HEK293 (cell line): ENCODE measurements around the gene ZNF775.

Experiments used
- HOXC10 ChIP-seq: sonication (generic); formaldehyde crosslinking; IDR thresholded peaks from 2 replicates; pipeline ENCODE4 v1.8.1; 2023; ENCODE audit warnings: mild to moderate bottlenecking, missing genetic modification reagents
- KLF9 ChIP-seq: fragments of 450-650 bp; formaldehyde crosslinking; IDR thresholded peaks from 2 replicates; pipeline ENCODE4 v1.5.1; 2016; ENCODE audit warnings: missing biosample characterization, missing genetic modification characterization, low read depth
- PRDM1 ChIP-seq: fragments of 450-650 bp; formaldehyde crosslinking; IDR thresholded peaks from 2 replicates; pipeline ENCODE4; 2016; ENCODE audit warnings: missing biosample characterization, missing genetic modification characterization
- ZFHX2 ChIP-seq: fragments of 450-650 bp; formaldehyde crosslinking; conservative IDR thresholded peaks from 2 replicates; pipeline ENCODE4 v1.5.1; 2016; ENCODE audit warnings: missing biosample characterization, missing genetic modification characterization
- ZNF16 ChIP-seq: fragments of 450-650 bp; formaldehyde crosslinking; IDR thresholded peaks from 2 replicates; pipeline ENCODE4 v1.5.1; 2016; ENCODE audit warnings: low read depth, missing biosample characterization, missing genetic modification characterization
- ZNF248 ChIP-seq: fragments of 450-650 bp; formaldehyde crosslinking; IDR thresholded peaks from 2 replicates; pipeline ENCODE4 v1.5.1; 2017; ENCODE audit warnings: missing biosample characterization, missing genetic modification characterization
- ZNF274 ChIP-seq, 2 experiments: fragments of 200-500 bp in 1 of 2; fragments of 450-650 bp in 1 of 2; sonication (Bioruptor generic) in 1 of 2; formaldehyde crosslinking in 1 of 2; IDR thresholded peaks; 2 replicates each; pipeline versions ENCODE4 v1.5.1 to v1.6.1; 2014 to 2016; ENCODE audit warnings: borderline replicate concordance in 1 of 2, inconsistent platforms in 1 of 2, low read length in 1 of 2, missing biosample characterization in 1 of 2, missing genetic modification characterization in 1 of 2
- ZNF292 ChIP-seq: fragments of 450-650 bp; formaldehyde crosslinking; IDR thresholded peaks from 2 replicates; pipeline ENCODE4 v1.5.1; 2016; ENCODE audit warnings: low read depth, missing biosample characterization, missing genetic modification characterization, borderline replicate concordance
- ZNF48 ChIP-seq: fragments of 450-650 bp; formaldehyde crosslinking; IDR thresholded peaks from 2 replicates; pipeline ENCODE4 v1.5.1; 2016; ENCODE audit warnings: missing biosample characterization, missing genetic modification characterization
- ZNF530 ChIP-seq: fragments of 450-650 bp; formaldehyde crosslinking; IDR thresholded peaks from 2 replicates; pipeline ENCODE4 v1.5.1; 2016; ENCODE audit warnings: low read depth, missing biosample characterization, missing genetic modification characterization
- ZNF549 ChIP-seq: fragments of 450-650 bp; IDR thresholded peaks from 2 replicates; pipeline ENCODE4 v1.5.1; 2018; ENCODE audit warnings: missing biosample characterization, missing genetic modification characterization, mild to moderate bottlenecking, inconsistent platforms, moderate library complexity
- ZNF660 ChIP-seq: fragments of 450-650 bp; IDR thresholded peaks from 2 replicates; pipeline ENCODE4 v1.5.1; 2018; ENCODE audit warnings: missing biosample characterization, mild to moderate bottlenecking, missing genetic modification characterization
- ZNF747 ChIP-seq: fragments of 450-650 bp; formaldehyde crosslinking; IDR thresholded peaks from 2 replicates; pipeline ENCODE4 v1.5.1; 2016; ENCODE audit warnings: missing biosample characterization, missing genetic modification characterization
- ZNF777 ChIP-seq: fragments of 450-650 bp; formaldehyde crosslinking; IDR thresholded peaks from 2 replicates; pipeline ENCODE4 v1.5.1; 2017; ENCODE audit warnings: missing biosample characterization, missing genetic modification characterization, borderline replicate concordance
- ZSCAN23 ChIP-seq: fragments of 450-650 bp; formaldehyde crosslinking; IDR thresholded peaks from 2 replicates; pipeline ENCODE4 v1.5.1; 2016; ENCODE audit warnings: missing biosample characterization, missing genetic modification characterization
- TF ChIP-seq, protein P1 (sequence below): fragments of 450-650 bp; formaldehyde crosslinking; IDR thresholded peaks from 2 replicates; pipeline ENCODE4 v1.5.1; 2017; ENCODE audit warnings: missing biosample characterization, missing genetic modification characterization
- TF ChIP-seq, protein P2 (sequence below): fragments of 450-650 bp; formaldehyde crosslinking; IDR thresholded peaks from 2 replicates; pipeline ENCODE4 v1.5.1; 2017; ENCODE audit warnings: missing biosample characterization, missing genetic modification characterization
- TF ChIP-seq, protein P3 (sequence below): fragments of 450-650 bp; formaldehyde crosslinking; IDR thresholded peaks from 2 replicates; pipeline ENCODE4 v1.5.1; 2016; ENCODE audit warnings: missing biosample characterization, missing genetic modification characterization, low read depth
- TF ChIP-seq, protein P4 (sequence below): fragments of 450-650 bp; formaldehyde crosslinking; optimal IDR thresholded peaks from 2 replicates; pipeline ENCODE3; 2016; ENCODE audit warnings: missing biosample characterization, mild to moderate bottlenecking, missing genetic modification characterization
- TF ChIP-seq, protein P5 (sequence below): fragments of 450-650 bp; formaldehyde crosslinking; IDR thresholded peaks from 2 replicates; pipeline ENCODE4 v1.5.1; 2016; ENCODE audit warnings: missing biosample characterization, missing genetic modification characterization
- TF ChIP-seq, protein P6 (sequence below): fragments of 450-650 bp; formaldehyde crosslinking; IDR thresholded peaks from 2 replicates; pipeline ENCODE4 v1.5.1; 2016; ENCODE audit warnings: missing biosample characterization, missing genetic modification characterization
- TF ChIP-seq, protein P7 (sequence below): sonication (generic); formaldehyde crosslinking; IDR thresholded peaks from 2 replicates; pipeline ENCODE4 v1.8.1; 2022; ENCODE audit warnings: mild to moderate bottlenecking, moderate library complexity, missing genetic modification reagents
- TF ChIP-seq, protein P8 (sequence below): fragments of 450-650 bp; formaldehyde crosslinking; IDR thresholded peaks from 2 replicates; pipeline ENCODE4 v1.5.1; 2017; ENCODE audit warnings: missing biosample characterization, missing genetic modification characterization
- TF ChIP-seq, protein P9 (sequence below): fragments of 450-650 bp; formaldehyde crosslinking; IDR thresholded peaks from 2 replicates; pipeline ENCODE4 v1.5.0; 2017; ENCODE audit warnings: missing biosample characterization, missing genetic modification characterization, borderline replicate concordance

Gene ZNF775

DNA sequence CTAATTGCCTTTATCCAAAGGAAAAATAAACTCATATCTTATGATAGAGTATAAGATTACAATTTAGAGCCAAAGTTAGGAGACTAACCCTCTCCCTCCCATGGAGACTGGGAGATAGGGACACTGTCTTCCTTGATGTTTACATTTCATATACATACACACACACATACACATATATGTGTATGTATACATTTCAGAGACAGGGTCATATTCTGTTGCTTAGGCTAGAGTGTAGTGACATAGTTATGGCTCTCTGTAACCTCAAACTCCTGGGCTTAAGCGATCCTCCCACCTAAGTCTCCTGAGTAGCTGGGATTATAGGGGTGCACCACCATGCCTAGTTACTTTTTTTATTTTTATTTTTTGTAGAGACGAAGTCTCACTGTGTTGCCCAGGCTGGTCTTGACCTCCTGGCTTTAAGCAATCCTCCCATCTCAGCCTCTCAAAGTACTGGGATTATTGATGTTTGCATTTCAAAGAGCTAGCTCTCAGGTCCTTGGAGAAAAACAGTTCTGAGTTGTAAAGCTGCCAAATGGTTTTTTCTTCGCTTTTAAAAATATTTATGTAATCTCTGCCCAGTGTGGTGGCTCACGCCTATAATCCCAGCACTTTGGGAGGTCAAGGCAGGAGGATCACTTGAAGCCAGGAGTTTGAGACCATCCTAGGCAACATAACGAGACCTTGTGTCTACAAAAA, 18.6 kb upstream of the ZNF775 start (continued):
- TF ChIP-seq, protein P1, sequence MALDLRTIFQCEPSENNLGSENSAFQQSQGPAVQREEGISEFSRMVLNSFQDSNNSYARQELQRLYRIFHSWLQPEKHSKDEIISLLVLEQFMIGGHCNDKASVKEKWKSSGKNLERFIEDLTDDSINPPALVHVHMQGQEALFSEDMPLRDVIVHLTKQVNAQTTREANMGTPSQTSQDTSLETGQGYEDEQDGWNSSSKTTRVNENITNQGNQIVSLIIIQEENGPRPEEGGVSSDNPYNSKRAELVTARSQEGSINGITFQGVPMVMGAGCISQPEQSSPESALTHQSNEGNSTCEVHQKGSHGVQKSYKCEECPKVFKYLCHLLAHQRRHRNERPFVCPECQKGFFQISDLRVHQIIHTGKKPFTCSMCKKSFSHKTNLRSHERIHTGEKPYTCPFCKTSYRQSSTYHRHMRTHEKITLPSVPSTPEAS = 0 out of 2 replicates have a peak, but pooled peaks have one; percentile 3
- TF ChIP-seq HOXC10 (CRISPR knock-in tag) (no peak), ZNF274 (IDR thresholded peaks at IDR 0.05; ENCODE audit: low read length) (no peak), ZNF274 (tag by site-specific recombination; IDR thresholded peaks at IDR 0.05; ENCODE audit: borderline replicate concordance) (no peak), PRDM1 (tag by site-specific recombination) (no peak), ZNF777 (tag by site-specific recombination) (no peak), ZNF48 (tag by site-specific recombination) (no peak), ZFHX2 (tag by site-specific recombination) (no peak), ZNF16 (no peak), ZNF660 (no peak), ZNF549 (no peak), ZNF248 (tag by site-specific recombination) (no peak), ZSCAN23 (tag by site-specific recombination) (no peak), ZNF747 (tag by site-specific recombination) (no peak), ZNF292 (tag by site-specific recombination) (no peak), KLF9 (tag by site-specific recombination) (no peak), ZNF530 (tag by site-specific recombination) (no peak)
- TF ChIP-seq, protein P2, sequence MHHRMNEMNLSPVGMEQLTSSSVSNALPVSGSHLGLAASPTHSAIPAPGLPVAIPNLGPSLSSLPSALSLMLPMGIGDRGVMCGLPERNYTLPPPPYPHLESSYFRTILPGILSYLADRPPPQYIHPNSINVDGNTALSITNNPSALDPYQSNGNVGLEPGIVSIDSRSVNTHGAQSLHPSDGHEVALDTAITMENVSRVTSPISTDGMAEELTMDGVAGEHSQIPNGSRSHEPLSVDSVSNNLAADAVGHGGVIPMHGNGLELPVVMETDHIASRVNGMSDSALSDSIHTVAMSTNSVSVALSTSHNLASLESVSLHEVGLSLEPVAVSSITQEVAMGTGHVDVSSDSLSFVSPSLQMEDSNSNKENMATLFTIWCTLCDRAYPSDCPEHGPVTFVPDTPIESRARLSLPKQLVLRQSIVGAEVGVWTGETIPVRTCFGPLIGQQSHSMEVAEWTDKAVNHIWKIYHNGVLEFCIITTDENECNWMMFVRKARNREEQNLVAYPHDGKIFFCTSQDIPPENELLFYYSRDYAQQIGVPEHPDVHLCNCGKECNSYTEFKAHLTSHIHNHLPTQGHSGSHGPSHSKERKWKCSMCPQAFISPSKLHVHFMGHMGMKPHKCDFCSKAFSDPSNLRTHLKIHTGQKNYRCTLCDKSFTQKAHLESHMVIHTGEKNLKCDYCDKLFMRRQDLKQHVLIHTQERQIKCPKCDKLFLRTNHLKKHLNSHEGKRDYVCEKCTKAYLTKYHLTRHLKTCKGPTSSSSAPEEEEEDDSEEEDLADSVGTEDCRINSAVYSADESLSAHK (tag by site-specific recombination) = no peak
- TF ChIP-seq, protein P3, sequence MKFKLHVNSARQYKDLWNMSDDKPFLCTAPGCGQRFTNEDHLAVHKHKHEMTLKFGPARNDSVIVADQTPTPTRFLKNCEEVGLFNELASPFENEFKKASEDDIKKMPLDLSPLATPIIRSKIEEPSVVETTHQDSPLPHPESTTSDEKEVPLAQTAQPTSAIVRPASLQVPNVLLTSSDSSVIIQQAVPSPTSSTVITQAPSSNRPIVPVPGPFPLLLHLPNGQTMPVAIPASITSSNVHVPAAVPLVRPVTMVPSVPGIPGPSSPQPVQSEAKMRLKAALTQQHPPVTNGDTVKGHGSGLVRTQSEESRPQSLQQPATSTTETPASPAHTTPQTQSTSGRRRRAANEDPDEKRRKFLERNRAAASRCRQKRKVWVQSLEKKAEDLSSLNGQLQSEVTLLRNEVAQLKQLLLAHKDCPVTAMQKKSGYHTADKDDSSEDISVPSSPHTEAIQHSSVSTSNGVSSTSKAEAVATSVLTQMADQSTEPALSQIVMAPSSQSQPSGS (tag by site-specific recombination) = no peak
- TF ChIP-seq, protein P4, sequence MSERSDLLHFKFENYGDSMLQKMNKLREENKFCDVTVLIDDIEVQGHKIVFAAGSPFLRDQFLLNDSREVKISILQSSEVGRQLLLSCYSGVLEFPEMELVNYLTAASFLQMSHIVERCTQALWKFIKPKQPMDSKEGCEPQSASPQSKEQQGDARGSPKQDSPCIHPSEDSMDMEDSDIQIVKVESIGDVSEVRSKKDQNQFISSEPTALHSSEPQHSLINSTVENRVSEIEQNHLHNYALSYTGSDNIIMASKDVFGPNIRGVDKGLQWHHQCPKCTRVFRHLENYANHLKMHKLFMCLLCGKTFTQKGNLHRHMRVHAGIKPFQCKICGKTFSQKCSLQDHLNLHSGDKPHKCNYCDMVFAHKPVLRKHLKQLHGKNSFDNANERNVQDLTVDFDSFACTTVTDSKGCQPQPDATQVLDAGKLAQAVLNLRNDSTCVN (tag by site-specific recombination) = no peak
- TF ChIP-seq, protein P5, sequence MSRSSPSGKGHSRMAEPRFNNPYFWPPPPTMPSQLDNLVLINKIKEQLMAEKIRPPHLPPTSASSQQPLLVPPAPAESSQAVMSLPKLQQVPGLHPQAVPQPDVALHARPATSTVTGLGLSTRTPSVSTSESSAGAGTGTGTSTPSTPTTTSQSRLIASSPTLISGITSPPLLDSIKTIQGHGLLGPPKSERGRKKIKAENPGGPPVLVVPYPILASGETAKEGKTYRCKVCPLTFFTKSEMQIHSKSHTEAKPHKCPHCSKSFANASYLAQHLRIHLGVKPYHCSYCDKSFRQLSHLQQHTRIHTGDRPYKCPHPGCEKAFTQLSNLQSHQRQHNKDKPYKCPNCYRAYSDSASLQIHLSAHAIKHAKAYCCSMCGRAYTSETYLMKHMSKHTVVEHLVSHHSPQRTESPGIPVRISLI = no peak
- TF ChIP-seq, protein P6, sequence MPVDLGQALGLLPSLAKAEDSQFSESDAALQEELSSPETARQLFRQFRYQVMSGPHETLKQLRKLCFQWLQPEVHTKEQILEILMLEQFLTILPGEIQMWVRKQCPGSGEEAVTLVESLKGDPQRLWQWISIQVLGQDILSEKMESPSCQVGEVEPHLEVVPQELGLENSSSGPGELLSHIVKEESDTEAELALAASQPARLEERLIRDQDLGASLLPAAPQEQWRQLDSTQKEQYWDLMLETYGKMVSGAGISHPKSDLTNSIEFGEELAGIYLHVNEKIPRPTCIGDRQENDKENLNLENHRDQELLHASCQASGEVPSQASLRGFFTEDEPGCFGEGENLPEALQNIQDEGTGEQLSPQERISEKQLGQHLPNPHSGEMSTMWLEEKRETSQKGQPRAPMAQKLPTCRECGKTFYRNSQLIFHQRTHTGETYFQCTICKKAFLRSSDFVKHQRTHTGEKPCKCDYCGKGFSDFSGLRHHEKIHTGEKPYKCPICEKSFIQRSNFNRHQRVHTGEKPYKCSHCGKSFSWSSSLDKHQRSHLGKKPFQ (tag by site-specific recombination) = no peak
- TF ChIP-seq, protein P7, sequence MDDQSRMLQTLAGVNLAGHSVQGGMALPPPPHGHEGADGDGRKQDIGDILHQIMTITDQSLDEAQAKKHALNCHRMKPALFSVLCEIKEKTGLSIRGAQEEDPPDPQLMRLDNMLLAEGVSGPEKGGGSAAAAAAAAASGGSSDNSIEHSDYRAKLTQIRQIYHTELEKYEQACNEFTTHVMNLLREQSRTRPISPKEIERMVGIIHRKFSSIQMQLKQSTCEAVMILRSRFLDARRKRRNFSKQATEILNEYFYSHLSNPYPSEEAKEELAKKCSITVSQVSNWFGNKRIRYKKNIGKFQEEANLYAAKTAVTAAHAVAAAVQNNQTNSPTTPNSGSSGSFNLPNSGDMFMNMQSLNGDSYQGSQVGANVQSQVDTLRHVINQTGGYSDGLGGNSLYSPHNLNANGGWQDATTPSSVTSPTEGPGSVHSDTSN (CRISPR knock-in tag) = no peak
- TF ChIP-seq, protein P8, sequence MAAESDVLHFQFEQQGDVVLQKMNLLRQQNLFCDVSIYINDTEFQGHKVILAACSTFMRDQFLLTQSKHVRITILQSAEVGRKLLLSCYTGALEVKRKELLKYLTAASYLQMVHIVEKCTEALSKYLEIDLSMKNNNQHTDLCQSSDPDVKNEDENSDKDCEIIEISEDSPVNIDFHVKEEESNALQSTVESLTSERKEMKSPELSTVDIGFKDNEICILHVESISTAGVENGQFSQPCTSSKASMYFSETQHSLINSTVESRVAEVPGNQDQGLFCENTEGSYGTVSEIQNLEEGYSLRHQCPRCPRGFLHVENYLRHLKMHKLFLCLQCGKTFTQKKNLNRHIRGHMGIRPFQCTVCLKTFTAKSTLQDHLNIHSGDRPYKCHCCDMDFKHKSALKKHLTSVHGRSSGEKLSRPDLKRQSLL (tag by site-specific recombination) = no peak
- TF ChIP-seq, protein P9, sequence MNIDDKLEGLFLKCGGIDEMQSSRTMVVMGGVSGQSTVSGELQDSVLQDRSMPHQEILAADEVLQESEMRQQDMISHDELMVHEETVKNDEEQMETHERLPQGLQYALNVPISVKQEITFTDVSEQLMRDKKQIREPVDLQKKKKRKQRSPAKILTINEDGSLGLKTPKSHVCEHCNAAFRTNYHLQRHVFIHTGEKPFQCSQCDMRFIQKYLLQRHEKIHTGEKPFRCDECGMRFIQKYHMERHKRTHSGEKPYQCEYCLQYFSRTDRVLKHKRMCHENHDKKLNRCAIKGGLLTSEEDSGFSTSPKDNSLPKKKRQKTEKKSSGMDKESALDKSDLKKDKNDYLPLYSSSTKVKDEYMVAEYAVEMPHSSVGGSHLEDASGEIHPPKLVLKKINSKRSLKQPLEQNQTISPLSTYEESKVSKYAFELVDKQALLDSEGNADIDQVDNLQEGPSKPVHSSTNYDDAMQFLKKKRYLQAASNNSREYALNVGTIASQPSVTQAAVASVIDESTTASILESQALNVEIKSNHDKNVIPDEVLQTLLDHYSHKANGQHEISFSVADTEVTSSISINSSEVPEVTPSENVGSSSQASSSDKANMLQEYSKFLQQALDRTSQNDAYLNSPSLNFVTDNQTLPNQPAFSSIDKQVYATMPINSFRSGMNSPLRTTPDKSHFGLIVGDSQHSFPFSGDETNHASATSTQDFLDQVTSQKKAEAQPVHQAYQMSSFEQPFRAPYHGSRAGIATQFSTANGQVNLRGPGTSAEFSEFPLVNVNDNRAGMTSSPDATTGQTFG = no peak
